SK-N-SH (cell line): ENCODE results near the gene PIP4K2A. TPM values are rescaled to one million over a fixed set of nuclear protein-coding genes. Genes with fewer than 3 reads are reported as not detected.

Experiments
- CTCF ChIA-PET: fragments of 300-600, 350-600 bp; formaldehyde crosslinking; extraction: SDS; loops from one replicate; lab custom pipeline; 2021; lab: Yijun Ruan, JAX
- POLR2A ChIA-PET: fragments of 350-600 bp; sonication (Branson Sonifier 250); formaldehyde crosslinking; extraction: SDS; loops from one replicate; lab custom pipeline; 2020; ENCODE audit warnings: antibody characterized with exemption, inconsistent platforms; lab: Yijun Ruan, JAX
- DNase-seq: peaks from one replicate; pipeline ENCODE4 v3.0.0; 2012
- H2AFZ ChIP-seq: fragments of 200-600 bp; sonication (generic); 2 replicates; pipeline ENCODE4 v1.8.1; 2016; ENCODE audit warnings: antibody characterized with exemption, mild to moderate bottlenecking, low read depth
- H3F3A ChIP-seq: fragments of 200-600 bp; sonication (generic); replicated peaks from 2 replicates; pipeline ENCODE3; 2016; ENCODE audit warnings: antibody characterized with exemption, mild to moderate bottlenecking; ENCODE audit not compliant: insufficient read depth
- H3K27ac ChIP-seq, 2 experiments: fragments of 200-500 bp in 1 of 2; fragments of 200-600 bp in 1 of 2; sonication (Bioruptor generic) in 1 of 2; sonication (generic), shearing (Covaris generic) in 1 of 2; 2 replicates each; pipeline versions ENCODE4 v1.5.1 to v1.6.1; 2014 to 2016; ENCODE audit warnings: low read depth in 2 of 2, inconsistent platforms in 1 of 2, low read length in 1 of 2, mild to moderate bottlenecking in 1 of 2, mixed read lengths in 1 of 2
- H3K27me3 ChIP-seq: fragments of 200-600 bp; sonication (generic), shearing (Covaris generic); 2 replicates; pipeline ENCODE4 v1.6.1; 2016; ENCODE audit warnings: mixed run types; ENCODE audit not compliant: insufficient read depth
- H3K36me3 ChIP-seq, 2 experiments: fragments of 200-500 bp in 1 of 2; fragments of 200-600 bp in 1 of 2; sonication (Bioruptor generic) in 1 of 2; sonication (generic) in 1 of 2; replicated peaks in 1 of 2; 2 replicates each; pipeline versions ENCODE3 to v1.5.1; 2014 to 2016; ENCODE audit warnings: low read length in 1 of 2, mild to moderate bottlenecking in 1 of 2; ENCODE audit not compliant: insufficient read depth in 2 of 2, control insufficient read depth in 1 of 2
- H3K4me1 ChIP-seq, 2 experiments: fragments of 200-500 bp in 1 of 2; fragments of 200-600 bp in 1 of 2; sonication (Bioruptor generic) in 1 of 2; sonication (generic), shearing (Covaris generic) in 1 of 2; 2 replicates each; pipeline versions ENCODE4 v1.5.1 to v1.6.1; 2014 to 2016; ENCODE audit warnings: low read depth in 1 of 2, low read length in 1 of 2, mixed run types in 1 of 2; ENCODE audit not compliant: insufficient read depth in 2 of 2, control insufficient read depth in 1 of 2
- H3K4me2 ChIP-seq: fragments of 200-600 bp; sonication (generic), shearing (Covaris generic); 2 replicates; pipeline ENCODE4 v1.6.1; 2017; ENCODE audit warnings: mixed run types
- H3K4me3 ChIP-seq, 2 experiments: fragments of 200-500 bp in 1 of 2; fragments of 200-600 bp in 1 of 2; sonication (Bioruptor generic) in 1 of 2; sonication (generic), shearing (Covaris generic) in 1 of 2; 2 replicates each; pipeline versions ENCODE4 v1.5.1 to v1.8.1; 2014 to 2016; ENCODE audit warnings: low read depth in 2 of 2, inconsistent platforms in 1 of 2, low read length in 1 of 2, mild to moderate bottlenecking in 1 of 2, mixed read lengths in 1 of 2, moderate library complexity in 1 of 2
- H3K79me2 ChIP-seq: fragments of 200-600 bp; sonication (generic); 2 replicates; pipeline ENCODE4 v1.8.1; 2017; ENCODE audit warnings: mild to moderate bottlenecking; ENCODE audit not compliant: insufficient read depth
- H3K9ac ChIP-seq: fragments of 200-600 bp; sonication (generic); 2 replicates; pipeline ENCODE4 v1.6.1; 2017; ENCODE audit warnings: mixed run types
- H3K9me2 ChIP-seq: fragments of 200-600 bp; sonication (generic); 2 replicates; pipeline ENCODE4 v1.6.1; 2017; ENCODE audit warnings: mixed run types
- H3K9me3 ChIP-seq: fragments of 200-600 bp; sonication (generic); 2 replicates; pipeline ENCODE4 v1.6.1; 2017; ENCODE audit warnings: mixed run types, mild to moderate bottlenecking, moderate library complexity
- H4K20me1 ChIP-seq: fragments of 200-600 bp; sonication (generic); 2 replicates; pipeline ENCODE4 v1.6.1; 2017; ENCODE audit warnings: mild to moderate bottlenecking, mixed run types; ENCODE audit not compliant: insufficient read depth
- EZH2phosphoT487 ChIP-seq: fragments of 200-600 bp; sonication (generic); IDR thresholded peaks from 2 replicates; pipeline ENCODE4 v1.6.1; 2017; ENCODE audit warnings: low read depth, mixed run types, mild to moderate bottlenecking, antibody characterized with exemption, moderate library complexity, borderline replicate concordance
- FOSL2 ChIP-seq: IDR thresholded peaks from 2 replicates; pipeline ENCODE4 v1.4.0; 2012; ENCODE audit warnings: low read depth, mild to moderate bottlenecking, moderate library complexity, borderline replicate concordance
- FOXJ3 ChIP-seq: sonication (generic); formaldehyde crosslinking; IDR thresholded peaks from 2 replicates; pipeline ENCODE4 v1.5.1; 2020; ENCODE audit warnings: mild to moderate bottlenecking, missing genetic modification reagents
- GATA2 ChIP-seq: sonication (generic); formaldehyde crosslinking; IDR thresholded peaks from 2 replicates; pipeline ENCODE4 v1.5.0; 2020; ENCODE audit warnings: mild to moderate bottlenecking, missing genetic modification reagents
- MEF2A ChIP-seq: IDR thresholded peaks from 2 replicates; pipeline ENCODE4 v1.4.0; 2012; ENCODE audit warnings: low read depth, borderline replicate concordance
- NFIC ChIP-seq: IDR thresholded peaks from 2 replicates; pipeline ENCODE4 v1.4.0; 2012; ENCODE audit warnings: borderline replicate concordance
- POLR2AphosphoS5 ChIP-seq: IDR thresholded peaks from 2 replicates; pipeline ENCODE4 v1.6.1; 2012; ENCODE audit warnings: low read depth, low read length
- RFX5 ChIP-seq: IDR thresholded peaks from 2 replicates; pipeline ENCODE4 v1.6.1; 2012; ENCODE audit warnings: mild to moderate bottlenecking, improper control_type of control experiment, low read length
- TCF12 ChIP-seq: IDR thresholded peaks from 2 replicates; pipeline ENCODE4 v1.4.0; 2012
- YY1 ChIP-seq: IDR thresholded peaks from 2 replicates; pipeline ENCODE4 v1.4.0; 2012; ENCODE audit warnings: low read depth, mild to moderate bottlenecking
- WGBS: methylation state at CpG from one replicate; pipeline ENCODE4 v1.1.6; 2017; ENCODE audit warnings: low lambda C conversion rate; 5-methylcytosine and 5-hydroxymethylcytosine counted together
- polyA plus RNA-seq, 3 experiments: library from polyadenylated mRNA; depleted of rRNA; stranded (reverse); fragments of >200 nt; gene quantifications; 2 replicates each; pipeline ENCODE4 v1.2.3, GENCODE V29; 2012
- TF ChIP-seq, protein P1 (sequence below): fragments of 200-600 bp; sonication (generic); IDR thresholded peaks from 2 replicates; pipeline ENCODE4 v1.6.1; 2017; ENCODE audit warnings: antibody characterized with exemption, mild to moderate bottlenecking, moderate library complexity
- TF ChIP-seq, protein P2 (sequence below): IDR thresholded peaks from 2 replicates; pipeline ENCODE4 v1.4.0; 2012; ENCODE audit warnings: low read depth, borderline replicate concordance
- TF ChIP-seq, protein P3 (sequence below): IDR thresholded peaks from 2 replicates; pipeline ENCODE4 v1.4.0; 2012; ENCODE audit warnings: low read depth, borderline replicate concordance
- TF ChIP-seq, protein P4 (sequence below): fragments of 150-350 bp; IDR thresholded peaks from 2 replicates; pipeline ENCODE4 v1.6.1; 2016; ENCODE audit warnings: mild to moderate bottlenecking, low read depth, low read length

The PIP4K2A gene
- polyA plus RNA-seq, 1 of the 3 experiments (the other 2 are of a cell fraction), result 10.8 TPM

DNA sequence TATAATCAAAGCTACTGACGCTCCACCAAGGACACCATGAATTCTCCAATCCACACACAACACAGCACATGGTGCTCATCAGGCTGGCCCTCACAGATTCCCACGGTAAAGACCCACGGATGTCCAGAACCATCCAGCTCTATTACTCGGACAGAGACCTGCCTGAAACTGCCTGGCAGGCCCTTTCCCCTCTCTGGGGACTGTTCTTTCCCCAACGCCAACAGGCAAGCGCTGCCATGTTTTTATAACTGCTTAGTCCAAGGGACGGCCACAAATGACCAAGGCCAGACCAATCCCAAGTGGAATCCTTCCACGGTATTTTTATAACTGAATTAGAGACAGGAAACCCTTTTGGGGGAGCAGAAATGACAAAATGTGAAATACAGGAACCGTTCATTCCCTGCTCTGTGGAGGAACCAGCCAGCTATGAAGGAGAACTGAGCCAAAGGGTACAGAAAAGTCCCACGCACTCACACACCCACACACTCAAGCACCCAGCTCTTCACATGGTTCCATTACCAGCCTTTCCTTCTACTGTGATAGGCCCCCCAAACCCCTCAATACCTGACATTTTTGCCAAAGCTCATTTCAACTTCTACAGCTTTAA, 4.1 kb downstream of the PIP4K2A start (continued):
- TF ChIP-seq, protein P1, sequence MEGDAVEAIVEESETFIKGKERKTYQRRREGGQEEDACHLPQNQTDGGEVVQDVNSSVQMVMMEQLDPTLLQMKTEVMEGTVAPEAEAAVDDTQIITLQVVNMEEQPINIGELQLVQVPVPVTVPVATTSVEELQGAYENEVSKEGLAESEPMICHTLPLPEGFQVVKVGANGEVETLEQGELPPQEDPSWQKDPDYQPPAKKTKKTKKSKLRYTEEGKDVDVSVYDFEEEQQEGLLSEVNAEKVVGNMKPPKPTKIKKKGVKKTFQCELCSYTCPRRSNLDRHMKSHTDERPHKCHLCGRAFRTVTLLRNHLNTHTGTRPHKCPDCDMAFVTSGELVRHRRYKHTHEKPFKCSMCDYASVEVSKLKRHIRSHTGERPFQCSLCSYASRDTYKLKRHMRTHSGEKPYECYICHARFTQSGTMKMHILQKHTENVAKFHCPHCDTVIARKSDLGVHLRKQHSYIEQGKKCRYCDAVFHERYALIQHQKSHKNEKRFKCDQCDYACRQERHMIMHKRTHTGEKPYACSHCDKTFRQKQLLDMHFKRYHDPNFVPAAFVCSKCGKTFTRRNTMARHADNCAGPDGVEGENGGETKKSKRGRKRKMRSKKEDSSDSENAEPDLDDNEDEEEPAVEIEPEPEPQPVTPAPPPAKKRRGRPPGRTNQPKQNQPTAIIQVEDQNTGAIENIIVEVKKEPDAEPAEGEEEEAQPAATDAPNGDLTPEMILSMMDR, result no peak
- TF ChIP-seq POLR2AphosphoS5 (no peak), NFIC (no peak), GATA2 (no peak), FOXJ3 (CRISPR knock-in tag) (no peak), TCF12 (no peak)

DNA sequence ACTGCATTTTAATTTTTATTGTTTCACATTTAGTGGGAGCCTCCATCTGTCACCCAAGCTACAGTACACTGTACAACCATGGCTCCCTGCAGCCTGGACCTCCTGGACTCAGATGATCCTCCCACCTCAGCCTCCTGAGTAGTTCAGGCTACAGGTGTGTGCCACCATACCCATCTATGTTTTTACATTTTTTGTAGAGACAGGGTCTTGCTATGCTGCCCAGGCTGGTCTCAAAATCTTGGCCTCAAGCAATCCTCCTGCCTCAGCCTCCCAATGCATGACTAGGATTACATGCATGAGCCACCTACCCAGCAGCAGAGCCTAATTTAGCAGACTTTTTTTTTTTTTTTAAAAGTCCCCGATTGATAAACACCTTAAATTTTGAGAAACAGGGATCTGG, 5.6 kb downstream of the PIP4K2A start:
- Histone ChIP-seq H3K79me2 (peaks cover 94% of the 10 kb centered on the region), H3K4me1 (peaks cover 9 to 12% of the 10 kb centered on the region in 2 experiments; a peak in 3 of 4 replicates), H3K9ac (no peak overlapping the region), H3F3A (peaks cover 8% of the 10 kb centered on the region), H3K9me3 (no peaks in the 10 kb centered on the region), H3K4me3 (no peak overlapping the region), H3K36me3 (no peaks in the 10 kb centered on the region), H3K9me2 (no peaks in the 10 kb centered on the region), H4K20me1 (peaks cover 77% of the 10 kb centered on the region), H3K4me2 (no peak overlapping the region), H3K27ac (no peak overlapping the region), H2AFZ (no peak overlapping the region), H3K27me3 (no peaks in the 10 kb centered on the region)
- ChIA-PET CTCF (no interaction called here), POLR2A (no interaction called here)
- no peak for DNase-seq
- 97% methylated on average over 1 of the region's 1 CpG for WGBS
- no peak for TF ChIP-seq YY1
- TF ChIP-seq EZH2phosphoT487, result no peak
- TF ChIP-seq RFX5, result no peak

DNA sequence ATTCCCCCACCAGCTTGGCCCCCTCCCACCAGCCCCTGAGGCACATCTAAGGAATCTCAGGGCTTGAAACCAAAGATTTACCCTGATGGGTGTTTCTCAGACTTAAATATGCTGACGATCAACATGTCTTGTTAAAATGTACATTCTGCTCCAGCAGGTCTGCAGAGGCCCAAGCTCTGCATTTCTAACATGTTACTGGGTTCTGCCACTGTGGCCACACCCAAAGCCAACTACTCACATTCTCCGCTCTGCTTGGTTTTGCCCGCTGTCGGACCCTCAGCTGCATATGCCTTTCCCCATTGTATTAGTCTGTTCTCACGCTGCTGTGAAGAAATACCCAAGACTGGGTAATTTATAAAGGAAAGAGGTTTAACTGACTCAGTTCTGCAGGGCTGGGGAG, 8.9 kb downstream of the PIP4K2A start:
- TF ChIP-seq FOSL2 (no peak), MEF2A (no peak), NFIC (no peak), POLR2AphosphoS5 (no peak), TCF12 (no peak)
- TF ChIP-seq, protein P2, sequence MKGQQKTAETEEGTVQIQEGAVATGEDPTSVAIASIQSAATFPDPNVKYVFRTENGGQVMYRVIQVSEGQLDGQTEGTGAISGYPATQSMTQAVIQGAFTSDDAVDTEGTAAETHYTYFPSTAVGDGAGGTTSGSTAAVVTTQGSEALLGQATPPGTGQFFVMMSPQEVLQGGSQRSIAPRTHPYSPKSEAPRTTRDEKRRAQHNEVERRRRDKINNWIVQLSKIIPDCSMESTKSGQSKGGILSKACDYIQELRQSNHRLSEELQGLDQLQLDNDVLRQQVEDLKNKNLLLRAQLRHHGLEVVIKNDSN, result no peak
- TF ChIP-seq, protein P3, sequence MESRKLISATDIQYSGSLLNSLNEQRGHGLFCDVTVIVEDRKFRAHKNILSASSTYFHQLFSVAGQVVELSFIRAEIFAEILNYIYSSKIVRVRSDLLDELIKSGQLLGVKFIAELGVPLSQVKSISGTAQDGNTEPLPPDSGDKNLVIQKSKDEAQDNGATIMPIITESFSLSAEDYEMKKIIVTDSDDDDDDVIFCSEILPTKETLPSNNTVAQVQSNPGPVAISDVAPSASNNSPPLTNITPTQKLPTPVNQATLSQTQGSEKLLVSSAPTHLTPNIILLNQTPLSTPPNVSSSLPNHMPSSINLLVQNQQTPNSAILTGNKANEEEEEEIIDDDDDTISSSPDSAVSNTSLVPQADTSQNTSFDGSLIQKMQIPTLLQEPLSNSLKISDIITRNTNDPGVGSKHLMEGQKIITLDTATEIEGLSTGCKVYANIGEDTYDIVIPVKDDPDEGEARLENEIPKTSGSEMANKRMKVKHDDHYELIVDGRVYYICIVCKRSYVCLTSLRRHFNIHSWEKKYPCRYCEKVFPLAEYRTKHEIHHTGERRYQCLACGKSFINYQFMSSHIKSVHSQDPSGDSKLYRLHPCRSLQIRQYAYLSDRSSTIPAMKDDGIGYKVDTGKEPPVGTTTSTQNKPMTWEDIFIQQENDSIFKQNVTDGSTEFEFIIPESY, result no peak
- TF ChIP-seq, protein P4, sequence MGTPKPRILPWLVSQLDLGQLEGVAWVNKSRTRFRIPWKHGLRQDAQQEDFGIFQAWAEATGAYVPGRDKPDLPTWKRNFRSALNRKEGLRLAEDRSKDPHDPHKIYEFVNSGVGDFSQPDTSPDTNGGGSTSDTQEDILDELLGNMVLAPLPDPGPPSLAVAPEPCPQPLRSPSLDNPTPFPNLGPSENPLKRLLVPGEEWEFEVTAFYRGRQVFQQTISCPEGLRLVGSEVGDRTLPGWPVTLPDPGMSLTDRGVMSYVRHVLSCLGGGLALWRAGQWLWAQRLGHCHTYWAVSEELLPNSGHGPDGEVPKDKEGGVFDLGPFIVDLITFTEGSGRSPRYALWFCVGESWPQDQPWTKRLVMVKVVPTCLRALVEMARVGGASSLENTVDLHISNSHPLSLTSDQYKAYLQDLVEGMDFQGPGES, result no peak
- POLR2A ChIA-PET, result no interaction called here
- H3K79me2 ChIP-seq, result peaks cover 94% of the 10 kb centered on the region
- H3K9me2 ChIP-seq, result no peaks in the 10 kb centered on the region
- H3K4me2 ChIP-seq, result no peak overlapping the region
- H4K20me1 ChIP-seq, result peaks cover 77% of the 10 kb centered on the region
- DNase-seq, result no peak
- H3K4me1 ChIP-seq, result no peaks in the 10 kb centered on the region; a peak in 1 of 4 replicates
- no peaks in the 10 kb centered on the region for H3K27me3 ChIP-seq
- H3K4me3 ChIP-seq, result no peak overlapping the region
- H3F3A ChIP-seq, result no peaks in the 10 kb centered on the region
- no peak overlapping the region for H3K9ac ChIP-seq
- CTCF ChIA-PET, result interaction anchor here (0.6 to 1.1 kb wide), 2 partner anchors 101 to 131 kb away, joined by 3 to 4 read pairs; no protein-coding TSS in a partner anchor
- no peak overlapping the region for H3K27ac ChIP-seq
- no peaks in the 10 kb centered on the region for H3K9me3 ChIP-seq
- no peaks in the 10 kb centered on the region for H3K36me3 ChIP-seq
- 100% methylated on average over 5 of the region's 5 CpGs for WGBS
- no peak overlapping the region for H2AFZ ChIP-seq
